Nucleus accumbens (tissue), 56 donors: ENCODE results near the gene CEP112.
"Not testable (repeated sequence)": the region's sequence is repeated elsewhere in the genome, so short reads cannot be mapped to it uniquely, and the experiment has no call there.

Experiments used
- DNase-seq, 56 donors: peaks; one replicate each; lab custom pipeline; 2025; lab: John Stamatoyannopoulos, UW

CEP112 gene

DNA sequence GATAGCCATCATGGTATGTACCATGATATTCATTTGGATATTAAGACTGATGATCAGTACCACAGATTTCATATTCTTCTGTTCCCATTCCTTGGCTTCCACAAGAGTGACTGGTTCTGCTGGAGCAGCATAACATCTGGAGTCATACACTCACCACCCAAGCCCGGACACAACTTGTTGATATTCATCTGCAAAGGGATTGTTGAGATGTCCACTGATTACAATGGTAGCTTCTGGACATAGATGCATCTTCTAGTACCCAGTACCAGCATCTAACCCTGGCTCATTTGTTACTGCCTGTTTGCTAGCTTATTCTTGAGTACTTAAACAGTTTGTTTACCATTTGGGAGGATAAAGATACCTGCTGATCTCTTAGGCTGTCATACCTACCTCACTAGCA, 394.8 kb downstream of the CEP112 start:
- no peak for DNase-seq

DNA sequence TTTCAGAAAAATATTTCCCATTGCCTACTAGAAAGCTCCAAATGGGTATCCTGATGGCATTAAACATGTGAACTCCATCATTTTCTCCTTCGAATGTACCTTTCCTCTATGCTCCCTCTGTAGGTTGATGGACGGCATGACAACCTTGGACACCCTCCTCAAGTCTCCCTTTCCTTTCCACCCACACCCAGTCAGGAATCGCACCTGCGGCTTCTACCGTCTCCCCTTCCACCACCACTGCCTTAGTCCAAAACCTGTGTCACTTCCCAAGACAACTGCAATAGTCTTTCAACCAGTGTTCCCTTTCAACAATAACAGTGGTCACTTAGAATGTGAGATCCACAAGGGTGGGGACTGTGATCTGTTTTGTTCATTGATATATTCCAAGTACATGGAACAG, 397.4 kb downstream of the CEP112 start:
- DNase-seq = no peak

DNA sequence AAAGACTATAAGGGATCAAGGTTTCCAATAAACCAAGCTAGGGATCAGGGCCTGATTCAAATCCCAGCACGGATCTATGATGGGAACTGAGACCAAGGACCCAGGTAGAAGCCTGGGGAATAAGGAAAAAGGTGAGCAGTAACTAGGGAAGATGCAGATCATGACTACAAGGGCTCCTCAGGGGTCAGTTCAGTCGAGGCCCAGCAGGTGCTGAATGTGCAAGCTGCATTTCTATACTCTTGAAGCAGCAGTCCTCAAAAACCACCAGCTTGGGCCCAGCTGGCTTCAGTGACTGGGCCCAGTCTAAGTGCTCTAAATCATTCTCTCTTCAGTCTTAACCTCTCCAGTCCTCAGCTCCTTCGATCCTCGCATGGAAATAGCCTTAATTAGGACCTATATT, 401.7 kb downstream of the CEP112 start:
- DNase-seq = no peak

DNA sequence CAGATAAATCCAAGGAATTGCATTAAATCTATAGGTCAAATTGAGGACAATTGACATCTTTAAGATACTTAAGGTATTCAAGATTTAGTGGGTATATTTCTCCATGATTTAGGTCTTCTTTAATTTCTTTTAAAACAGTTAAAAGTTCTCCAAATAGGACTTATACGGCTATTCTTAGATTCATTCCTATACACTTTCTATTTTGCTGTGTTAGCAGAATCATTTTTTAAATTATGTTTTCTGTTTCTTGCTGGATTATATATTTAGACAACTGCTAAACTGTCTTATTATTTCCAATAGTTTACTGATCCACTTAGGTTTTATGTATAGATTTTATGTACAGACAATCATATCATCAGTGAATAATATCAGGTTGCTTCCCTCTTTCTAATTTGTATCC, 404.4 kb downstream of the CEP112 start:
- no peak for DNase-seq

DNA sequence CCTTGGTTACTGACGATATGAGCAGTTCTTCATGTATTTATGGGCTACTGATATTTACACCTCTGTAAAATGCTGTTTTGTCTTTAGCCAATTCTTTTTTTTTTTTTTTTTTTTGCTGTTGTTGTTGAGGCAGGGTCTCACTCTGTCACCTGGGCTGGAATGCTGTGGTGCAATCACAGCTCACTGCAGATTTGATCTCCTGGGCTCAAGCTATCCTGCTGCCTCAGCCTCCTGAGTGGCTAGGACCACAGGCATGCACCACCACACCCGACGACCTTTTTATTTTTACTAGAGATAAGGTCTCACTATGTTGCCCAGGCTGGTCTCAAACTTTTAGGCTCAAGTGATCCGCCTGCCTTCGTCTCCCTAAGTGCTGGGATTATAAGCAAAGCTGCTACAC, 405.5 kb downstream of the CEP112 start:
- no peak for DNase-seq

DNA sequence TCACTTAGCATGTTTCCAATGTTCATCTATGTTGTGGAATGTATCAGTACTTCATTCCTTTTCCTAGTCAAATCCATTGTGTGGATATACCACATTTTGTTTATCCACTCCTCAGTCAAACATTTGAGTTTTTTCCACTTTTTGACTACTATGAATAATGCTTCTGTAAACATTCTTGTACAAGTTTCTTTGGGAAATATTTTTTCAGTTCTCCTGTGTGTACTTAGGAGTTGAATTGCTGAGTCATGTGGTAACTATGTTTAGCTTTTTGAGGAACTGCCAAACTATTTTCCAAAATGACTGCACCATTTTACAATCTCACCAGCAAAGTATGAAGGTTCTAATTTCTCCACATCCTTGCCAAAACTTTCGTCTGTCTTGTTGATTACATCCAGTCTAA, 406.8 kb downstream of the CEP112 start:
- DNase-seq = no peak

DNA sequence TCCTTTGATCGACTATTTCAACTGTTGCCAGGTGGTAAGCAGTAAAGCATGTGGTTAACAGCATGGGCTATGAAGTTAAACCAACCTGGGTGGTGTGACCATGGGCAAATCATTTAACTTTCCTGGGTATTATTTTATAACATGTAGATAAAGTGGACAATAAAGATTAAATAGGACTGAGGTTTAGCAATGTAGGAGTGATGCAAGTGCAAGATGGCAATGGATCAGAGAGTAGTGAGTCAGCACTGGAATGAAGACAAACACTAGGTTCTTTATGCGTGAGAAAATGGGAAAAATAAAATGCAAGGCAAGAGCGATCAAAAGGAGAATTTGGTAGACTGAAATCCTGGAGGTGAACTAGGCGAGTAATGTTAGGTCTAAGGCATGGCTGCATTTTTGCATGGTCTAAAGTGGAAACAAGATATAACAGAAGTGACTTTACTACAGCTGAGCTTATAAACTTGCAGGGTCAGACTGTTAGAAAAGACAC, 408.0 kb downstream of the CEP112 start:
- no peak for DNase-seq

DNA sequence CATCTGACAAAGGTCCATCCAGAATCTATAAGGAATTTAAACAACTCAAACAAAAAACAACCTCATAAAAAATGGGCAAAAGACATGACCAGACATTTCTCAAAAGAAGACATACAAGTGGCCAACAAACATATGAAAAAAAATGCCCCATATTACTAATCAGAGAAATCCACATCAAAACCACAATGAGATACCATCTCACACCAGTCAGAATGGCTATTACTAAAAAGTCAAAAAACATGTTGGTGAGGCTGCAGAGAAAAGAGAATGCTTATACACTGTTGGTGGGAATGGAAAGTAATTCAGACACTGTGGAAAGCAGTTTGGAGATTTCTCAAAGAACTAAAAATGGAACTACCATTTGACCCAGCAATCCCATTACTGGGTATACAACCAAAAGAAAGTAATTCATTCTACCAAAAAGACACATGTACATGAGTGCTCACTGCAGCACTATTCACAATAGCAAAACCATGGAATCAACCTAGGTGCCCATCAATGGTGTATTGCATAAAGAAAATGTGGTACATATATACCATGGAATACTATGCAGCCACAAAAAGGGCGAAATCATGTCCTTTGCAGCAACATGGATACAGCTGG, 409.7 kb downstream of the CEP112 start:
- not testable (repeated sequence) for DNase-seq

DNA sequence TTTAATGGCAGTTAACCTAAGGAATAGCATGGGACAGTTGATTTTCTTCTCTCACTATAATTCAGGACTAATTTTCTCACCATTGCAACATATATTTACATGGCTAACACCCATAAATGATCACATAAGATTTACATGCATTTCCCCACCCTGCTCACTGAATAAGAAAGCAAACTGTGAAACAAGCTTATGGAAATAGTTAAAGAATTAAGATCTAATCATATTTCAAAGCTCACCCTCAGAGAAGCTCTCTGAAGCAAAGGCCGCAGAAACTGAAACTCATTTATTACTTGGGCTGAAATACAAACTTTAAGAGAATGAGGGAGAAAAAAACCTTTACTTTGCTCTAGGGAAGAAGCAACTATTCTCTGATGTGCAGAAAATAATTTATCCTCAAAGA, 411.8 kb downstream of the CEP112 start:
- DNase-seq = no peak

DNA sequence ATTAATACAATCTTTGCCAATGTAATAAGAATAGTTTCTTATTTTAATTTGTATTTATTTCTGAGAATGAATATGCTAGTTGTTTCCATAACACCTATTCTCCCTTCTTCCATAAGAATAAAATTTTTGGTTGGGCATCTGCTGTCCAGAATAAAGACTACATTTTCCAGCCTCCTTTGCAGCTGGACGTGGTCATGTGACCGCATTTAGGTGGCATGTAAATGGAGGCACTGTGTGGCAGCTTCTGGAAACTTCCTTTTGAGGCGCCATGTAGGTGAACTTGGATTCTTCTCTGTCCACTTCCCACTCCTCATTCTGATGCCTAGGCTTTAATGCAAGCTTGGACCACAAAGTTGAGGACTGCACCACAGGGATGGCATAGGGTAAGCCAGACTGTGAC, 415.0 kb downstream of the CEP112 start:
- no peak for DNase-seq

DNA sequence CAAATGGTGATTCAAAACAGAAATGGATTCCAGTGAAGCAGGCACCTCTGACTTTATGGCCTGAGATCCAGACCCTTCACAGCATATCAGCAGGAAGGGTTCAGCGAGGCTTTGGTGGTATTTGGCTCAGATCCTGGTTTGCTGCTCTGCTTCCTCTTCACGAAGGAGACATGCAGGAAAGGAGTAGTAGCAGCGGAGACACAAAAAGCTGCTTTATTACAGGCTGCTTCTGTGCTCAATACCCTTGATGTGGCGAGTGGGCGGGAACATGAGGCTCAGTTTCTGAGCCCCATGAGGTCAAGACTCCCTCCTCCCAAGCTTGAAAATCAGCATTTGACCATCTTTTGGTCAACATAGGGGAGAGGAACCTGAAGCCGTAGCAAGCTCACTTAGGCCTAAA, 417.1 kb downstream of the CEP112 start:
- DNase-seq = no peak

DNA sequence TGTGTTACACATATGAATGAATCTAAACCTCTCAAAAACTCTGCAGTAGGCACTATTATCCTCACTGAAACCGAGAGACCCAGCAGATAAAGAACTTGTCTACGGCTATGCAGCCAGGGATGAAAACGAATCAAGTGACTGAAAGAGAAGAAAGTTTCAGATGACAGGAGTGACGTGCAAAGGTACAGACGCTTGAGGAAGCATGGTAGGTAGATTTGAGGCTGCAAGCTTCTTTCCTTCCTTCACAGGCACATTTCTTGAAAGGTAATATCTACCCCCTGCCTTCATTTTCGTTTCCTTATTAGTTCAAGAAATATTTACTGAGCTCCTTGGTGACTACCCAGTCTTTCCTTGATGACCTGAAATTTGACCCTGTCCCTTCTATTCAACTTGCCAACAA, 418.9 kb downstream of the CEP112 start:
- no peak for DNase-seq

DNA sequence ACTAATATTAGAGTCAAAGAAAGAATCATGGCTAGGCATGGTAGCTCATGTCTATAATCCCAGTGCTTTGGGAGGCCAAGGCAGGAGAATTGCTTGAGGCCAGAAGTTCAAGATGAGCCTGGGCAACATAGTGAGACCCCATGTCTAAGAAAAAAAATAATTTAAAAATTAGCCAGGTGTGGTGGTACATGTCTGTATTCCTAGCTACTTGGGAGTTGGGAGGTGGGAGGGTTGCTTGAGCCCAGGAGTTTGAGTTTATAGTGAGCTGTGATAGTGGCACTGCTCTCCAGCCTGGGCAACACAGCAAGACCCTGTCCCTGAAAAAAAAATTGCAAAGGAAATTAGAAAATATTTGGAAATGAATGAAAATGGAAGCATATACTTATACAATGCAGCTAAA, 420.2 kb downstream of the CEP112 start:
- DNase-seq = no peak

DNA sequence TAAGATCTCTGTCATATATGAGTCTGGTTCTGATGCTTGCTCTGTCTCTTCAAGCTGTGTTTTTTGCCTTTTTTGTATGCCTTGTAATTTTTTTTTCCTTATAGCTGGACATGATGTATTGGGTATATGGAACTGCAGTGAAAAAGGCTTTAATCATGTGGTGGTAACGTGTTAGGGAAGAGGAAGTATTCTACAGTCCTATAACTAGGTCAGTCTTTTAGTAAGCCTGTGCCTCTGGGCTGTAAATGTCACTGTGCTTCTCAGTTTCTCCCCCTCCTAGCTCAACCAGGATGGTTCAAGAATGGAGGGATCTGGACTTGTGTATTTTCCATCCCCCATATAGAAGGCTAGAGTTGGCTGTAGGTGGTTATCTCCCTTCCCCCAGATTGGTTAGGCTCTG, 428.1 kb downstream of the CEP112 start:
- no peak for DNase-seq

DNA sequence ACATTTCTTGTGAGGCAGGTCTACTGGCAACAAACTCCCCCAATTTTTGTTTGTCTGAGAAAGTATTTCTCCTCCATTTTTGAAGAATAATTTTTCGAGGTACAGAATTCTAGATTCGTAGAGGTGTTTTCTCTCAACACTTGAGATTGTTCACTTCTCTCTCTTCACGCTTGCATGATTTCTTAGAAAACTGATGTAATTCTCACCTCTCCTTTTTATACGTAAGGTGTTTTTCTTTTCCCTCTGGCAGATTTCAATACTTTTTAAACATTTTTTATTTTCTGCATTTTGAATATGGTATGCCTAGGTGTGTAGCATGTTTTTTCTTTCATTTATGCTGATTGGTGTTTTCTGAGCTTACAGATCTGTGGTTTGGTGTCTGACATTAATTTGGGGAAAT, 429.0 kb downstream of the CEP112 start:
- DNase-seq = no peak

DNA sequence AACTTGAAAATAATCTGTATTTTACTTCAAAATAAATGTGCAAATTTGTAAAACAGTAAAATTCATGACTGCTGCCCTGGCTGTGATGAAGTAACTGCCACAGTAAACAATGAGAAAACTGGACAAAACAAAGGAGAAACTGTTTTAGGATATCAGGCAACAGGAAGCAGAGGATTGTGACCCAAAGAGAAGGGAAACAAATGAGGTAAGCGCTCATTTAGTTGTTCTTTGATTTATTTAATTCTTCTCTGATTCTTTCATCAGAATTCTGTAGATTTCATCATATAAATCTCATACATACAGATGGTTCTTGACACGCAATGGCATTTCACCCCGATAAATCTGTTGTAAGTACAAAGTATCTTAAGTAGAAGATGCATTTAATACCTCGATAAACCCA, 432.4 kb downstream of the CEP112 start:
- no peak for DNase-seq

DNA sequence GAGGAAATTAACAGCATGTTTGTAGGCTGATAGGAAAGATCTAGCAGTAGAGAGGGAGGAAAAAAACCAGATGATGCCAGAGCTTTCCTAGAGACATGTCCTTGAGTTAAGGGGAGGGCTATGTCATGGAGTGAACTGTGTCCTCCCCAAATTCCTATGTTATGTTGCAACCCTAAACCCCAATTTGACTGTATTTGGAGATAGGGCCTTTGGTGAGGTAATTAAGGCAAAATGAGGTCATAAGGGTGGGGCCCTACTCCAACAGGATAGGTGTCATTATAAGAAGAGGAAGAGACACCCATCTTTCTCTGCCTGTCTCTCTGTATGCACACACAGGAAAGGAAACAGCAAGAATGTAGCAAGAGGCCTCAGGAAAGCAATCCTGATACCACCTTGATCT, 435.2 kb downstream of the CEP112 start:
- DNase-seq = no peak

DNA sequence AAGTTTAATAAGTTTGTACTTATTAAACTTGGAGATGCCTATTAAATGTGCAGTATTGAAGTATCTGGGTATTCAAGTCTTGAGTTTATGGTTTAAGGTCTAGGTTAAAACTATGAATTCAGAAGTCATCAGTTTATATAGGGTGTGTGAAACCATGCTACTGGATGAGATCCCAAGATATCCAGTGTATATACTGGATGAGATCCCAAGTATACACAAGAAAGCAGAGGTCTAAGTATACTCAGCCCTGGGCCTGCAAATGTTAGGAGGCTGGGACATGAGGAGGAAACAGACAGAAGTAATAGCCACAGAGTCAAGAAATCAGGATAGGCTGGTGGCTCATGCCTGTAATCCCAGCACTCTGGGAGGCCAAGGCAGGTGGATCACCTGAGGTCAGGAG, 436.1 kb downstream of the CEP112 start:
- DNase-seq = no peak

DNA sequence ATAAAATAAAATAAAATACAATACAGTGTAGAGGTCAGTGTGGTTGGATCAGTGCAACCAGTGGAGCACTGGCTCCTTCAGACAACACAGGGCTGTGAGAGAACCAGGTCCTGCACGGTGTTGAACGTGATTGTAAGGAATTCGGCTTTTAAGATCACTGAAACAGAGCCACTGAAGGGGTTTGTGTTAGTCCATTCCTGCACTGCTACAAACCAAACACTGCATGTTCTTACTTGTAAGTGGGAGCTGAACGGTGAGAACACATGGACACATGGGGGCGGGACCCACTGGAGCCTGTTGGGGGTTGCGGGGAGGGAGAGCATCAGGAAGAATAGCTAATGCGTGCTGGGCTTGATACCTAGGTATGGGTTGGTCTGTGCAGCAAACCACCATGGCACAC, 437.3 kb downstream of the CEP112 start:
- DNase-seq = no peak

DNA sequence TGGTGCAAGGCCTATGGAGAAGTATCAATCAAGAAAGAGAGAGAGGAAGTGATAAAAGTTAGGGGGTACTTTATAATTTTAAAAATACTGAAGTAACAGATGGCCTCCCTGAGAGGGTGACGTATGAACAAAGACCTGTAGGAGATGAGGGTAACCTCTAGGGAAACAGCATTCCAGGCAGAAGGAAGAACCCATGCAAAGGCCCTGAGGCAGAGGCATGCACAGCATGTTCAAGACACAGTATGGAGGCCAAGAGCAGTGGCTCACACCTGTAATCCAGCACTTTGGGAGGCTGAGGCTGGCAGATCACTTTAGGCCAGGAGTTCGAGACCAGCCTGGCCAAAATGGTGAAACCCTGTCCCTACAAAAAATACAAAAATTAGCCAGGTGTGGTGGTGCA, 437.9 kb downstream of the CEP112 start:
- DNase-seq = no peak

DNA sequence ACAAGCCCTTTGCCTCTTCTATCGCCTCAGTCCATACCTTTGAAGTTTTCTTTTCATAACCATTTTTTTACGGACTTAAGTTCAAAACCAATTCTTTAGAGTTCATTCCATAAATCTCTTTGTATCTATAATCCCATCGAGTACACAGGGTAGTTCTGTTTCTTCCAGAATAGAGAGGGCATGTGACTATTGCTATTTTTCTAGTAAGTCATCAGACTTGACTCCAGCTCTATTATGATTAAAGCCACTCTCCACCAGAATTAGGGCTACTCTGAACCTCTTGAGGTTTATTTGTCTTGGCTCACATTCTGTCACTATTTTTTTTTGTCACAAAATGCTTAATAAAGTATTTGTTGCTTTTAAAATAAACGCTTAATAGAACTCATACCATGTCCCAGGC, 438.6 kb downstream of the CEP112 start:
- DNase-seq = no peak

DNA sequence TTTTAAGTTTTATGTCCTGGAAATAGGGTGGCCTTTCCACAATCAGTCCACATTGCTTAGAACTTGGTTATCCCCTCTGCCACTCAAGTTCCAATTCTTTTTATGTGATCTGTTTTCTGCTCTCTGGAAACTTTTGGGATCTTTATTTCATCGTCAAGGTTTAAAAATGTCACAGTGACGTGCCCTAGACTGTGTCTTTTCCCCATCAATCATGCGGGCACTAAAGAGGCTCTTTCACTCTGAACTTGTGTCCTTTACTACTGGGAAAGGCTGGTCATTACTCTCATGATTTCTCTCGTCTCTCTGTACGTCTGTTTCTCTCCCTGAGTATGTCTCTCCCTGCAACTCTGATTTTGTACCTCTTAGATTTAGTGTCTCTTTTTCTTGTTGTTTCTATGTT, 440.7 kb downstream of the CEP112 start:
- no peak for DNase-seq

DNA sequence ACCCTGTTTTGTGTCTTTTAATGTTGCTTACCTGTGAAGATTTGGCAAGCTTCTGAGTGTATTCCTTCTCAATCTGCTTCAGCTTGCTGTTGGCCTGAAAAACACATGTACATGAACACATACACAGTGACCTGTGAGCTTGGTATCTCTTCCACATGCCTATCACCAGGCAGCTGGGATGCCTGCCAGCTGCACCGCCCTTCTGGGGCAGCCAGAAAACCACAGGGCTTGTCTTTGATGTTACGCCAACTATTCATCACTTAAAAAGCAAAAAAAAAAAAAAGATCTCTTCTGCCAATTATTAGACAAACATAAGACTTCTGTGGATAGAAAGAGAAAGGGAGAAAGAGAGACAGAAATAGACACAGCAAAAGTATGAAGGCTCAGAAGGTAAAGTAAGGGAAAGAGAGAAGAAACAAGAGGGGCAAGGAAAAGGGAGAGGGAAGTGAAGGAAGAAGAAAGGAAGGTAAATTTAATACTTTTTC, 441.3 kb downstream of the CEP112 start:
- DNase-seq = peak in 2 of 56 donors; percentile 4 to 5
